Retinal pigment epithelial cell (primary cell): ENCODE results near the gene ODF2.

ENCODE experiments used
- DNase-seq: peaks from one replicate; pipeline ENCODE4 v3.0.0-alpha.2; 2010; ENCODE audit warnings: low read depth
- H3K4me3 ChIP-seq: 2 replicates; pipeline ENCODE4 v1.5.1; 2011; ENCODE audit warnings: mild to moderate bottlenecking, low read length, control low read depth, moderate library complexity
- TF ChIP-seq, protein P1 (sequence below): conservative IDR thresholded peaks from 2 replicates; pipeline ENCODE4 v1.5.1; 2011; ENCODE audit warnings: low read depth, low read length, control low read depth, inconsistent platforms

Gene ODF2

DNA sequence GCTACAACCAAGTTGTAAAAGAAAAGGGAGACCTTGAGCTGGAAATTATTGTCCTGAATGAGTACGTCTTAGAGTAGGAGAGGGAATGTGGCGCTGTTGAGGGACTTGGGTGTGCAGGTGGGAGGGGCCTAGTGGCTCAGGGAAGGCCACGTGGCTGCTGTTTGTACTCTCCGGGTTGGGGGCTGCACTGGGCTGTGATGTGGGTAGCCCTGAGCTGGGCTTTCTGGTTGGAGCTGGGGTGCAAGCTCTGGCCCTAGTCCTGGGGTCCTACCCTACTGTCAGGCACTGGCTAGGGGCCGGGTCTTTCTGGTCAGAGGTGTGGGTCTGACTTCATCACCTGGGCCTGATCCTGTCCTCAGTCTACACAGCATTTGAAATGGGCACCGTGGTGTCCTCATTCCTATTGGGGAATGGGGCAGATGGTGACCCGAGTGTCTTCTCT is 29.6 kb downstream of the ODF2 start:
- H3K4me3 ChIP-seq, result no peak overlapping the region
- no peak for DNase-seq
- TF ChIP-seq, protein P1, sequence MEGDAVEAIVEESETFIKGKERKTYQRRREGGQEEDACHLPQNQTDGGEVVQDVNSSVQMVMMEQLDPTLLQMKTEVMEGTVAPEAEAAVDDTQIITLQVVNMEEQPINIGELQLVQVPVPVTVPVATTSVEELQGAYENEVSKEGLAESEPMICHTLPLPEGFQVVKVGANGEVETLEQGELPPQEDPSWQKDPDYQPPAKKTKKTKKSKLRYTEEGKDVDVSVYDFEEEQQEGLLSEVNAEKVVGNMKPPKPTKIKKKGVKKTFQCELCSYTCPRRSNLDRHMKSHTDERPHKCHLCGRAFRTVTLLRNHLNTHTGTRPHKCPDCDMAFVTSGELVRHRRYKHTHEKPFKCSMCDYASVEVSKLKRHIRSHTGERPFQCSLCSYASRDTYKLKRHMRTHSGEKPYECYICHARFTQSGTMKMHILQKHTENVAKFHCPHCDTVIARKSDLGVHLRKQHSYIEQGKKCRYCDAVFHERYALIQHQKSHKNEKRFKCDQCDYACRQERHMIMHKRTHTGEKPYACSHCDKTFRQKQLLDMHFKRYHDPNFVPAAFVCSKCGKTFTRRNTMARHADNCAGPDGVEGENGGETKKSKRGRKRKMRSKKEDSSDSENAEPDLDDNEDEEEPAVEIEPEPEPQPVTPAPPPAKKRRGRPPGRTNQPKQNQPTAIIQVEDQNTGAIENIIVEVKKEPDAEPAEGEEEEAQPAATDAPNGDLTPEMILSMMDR, result no peak

DNA sequence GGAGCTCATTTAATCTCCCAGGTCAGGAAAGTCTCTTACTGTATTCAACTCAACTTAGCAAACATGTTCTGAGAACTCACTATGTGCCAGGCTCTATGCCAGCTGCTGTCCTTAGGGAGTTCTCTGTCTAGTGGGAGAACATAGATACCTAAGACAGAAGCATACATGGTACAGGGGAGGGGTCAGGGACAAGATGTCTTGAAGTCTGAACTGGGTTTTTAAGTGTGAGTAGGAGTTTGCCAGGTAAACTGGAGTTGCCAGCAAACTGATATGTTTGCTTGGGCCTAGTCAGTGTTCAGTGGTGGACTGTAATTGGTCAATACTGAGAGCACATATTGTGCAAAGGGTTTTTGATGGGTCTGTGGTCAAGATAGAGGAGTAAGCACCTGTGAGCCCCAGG is 30.4 kb downstream of the ODF2 start:
- H3K4me3 ChIP-seq, result no peak overlapping the region
- no peak for DNase-seq
- TF ChIP-seq, protein P1, result no peak

GRCh38 chr9:128493424-128493823 is 37.6 kb downstream of the ODF2 start:
- TF ChIP-seq, protein P1, result no peak
- no peak for DNase-seq
- H3K4me3 ChIP-seq, result no peak overlapping the region

GRCh38 chr9:128494108-128494745 is 38.4 kb downstream of the ODF2 start:
- H3K4me3 ChIP-seq, result no peak overlapping the region
- no peak for DNase-seq
- TF ChIP-seq, protein P1, result no peak

GRCh38 chr9:128494746-128495129 is 38.9 kb downstream of the ODF2 start:
- TF ChIP-seq, protein P1, result no peak
- DNase-seq, result no peak
- H3K4me3 ChIP-seq, result no peak overlapping the region

GRCh38 chr9:128495296-128495695 is 39.5 kb downstream of the ODF2 start:
- no peak for DNase-seq
- no peak overlapping the region for H3K4me3 ChIP-seq
- TF ChIP-seq, protein P1, result no peak

DNA sequence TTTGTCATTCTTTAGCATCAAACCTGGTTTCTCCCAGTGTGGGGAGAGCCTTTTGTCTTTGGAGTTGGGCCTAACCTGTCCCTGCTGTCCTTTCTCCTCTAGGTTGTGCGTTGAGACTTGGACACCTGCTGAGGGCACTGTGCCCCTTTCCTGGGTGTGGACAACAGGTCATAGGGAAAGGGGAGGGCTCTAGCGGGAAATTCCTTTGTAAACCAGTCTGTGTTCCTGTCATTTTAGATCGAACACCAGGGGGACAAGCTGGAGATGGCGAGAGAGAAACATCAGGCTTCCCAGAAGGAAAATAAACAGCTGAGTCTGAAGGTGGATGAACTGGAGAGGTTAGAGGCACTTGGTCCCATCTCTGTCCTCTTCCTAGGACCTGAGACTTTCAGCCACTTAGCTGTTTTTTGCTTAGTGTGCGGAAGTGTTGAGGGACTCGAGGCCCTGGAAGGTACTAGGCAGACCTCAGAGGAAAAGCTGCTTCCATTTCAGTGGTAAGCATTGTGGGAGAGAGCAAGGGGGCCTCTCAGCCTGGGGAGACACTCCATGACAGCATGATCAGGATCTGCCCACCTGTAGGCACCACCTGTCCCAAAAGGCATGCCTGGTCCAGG is 40.1 kb downstream of the ODF2 start:
- TF ChIP-seq, protein P1, result no peak
- H3K4me3 ChIP-seq, result no peak overlapping the region
- DNase-seq, result no peak
